OCI-LY1 (cell line): ENCODE results near the gene RASD2.
A peak's percentile ranks its signal among the peaks of the same experiment; 100 is the strongest.
"Not testable (repeated sequence)": the region's sequence is repeated elsewhere in the genome, so short reads cannot be mapped to it uniquely, and the experiment has no call there.

Source experiments
- H2AFZ ChIP-seq: fragments of 200-600 bp; sonication (generic), shearing (Covaris generic); 2 replicates; pipeline ENCODE4 v1.6.0; 2014; ENCODE audit warnings: antibody characterized with exemption, mild to moderate bottlenecking, low read length
- H3F3A ChIP-seq: fragments of 200-600 bp; sonication (generic), shearing (Covaris generic); 2 replicates; pipeline ENCODE4 v1.6.0; 2014; ENCODE audit warnings: mild to moderate bottlenecking, antibody characterized with exemption, low read length, moderate library complexity; ENCODE audit not compliant: insufficient read depth
- H3K27ac ChIP-seq: fragments of 200-600 bp; sonication (generic); 2 replicates; pipeline ENCODE4 v1.5.1; 2014; ENCODE audit warnings: low read length, mixed run types, mild to moderate bottlenecking, low read depth; ENCODE audit not compliant: poor library complexity, severe bottlenecking
- H3K27me3 ChIP-seq: fragments of 200-600 bp; sonication (generic); 2 replicates; pipeline ENCODE4 v1.6.0; 2014; ENCODE audit warnings: antibody characterized with exemption, mild to moderate bottlenecking, low read length, moderate library complexity; ENCODE audit not compliant: insufficient read depth
- H3K36me3 ChIP-seq: fragments of 200-600 bp; sonication (generic); 2 replicates; pipeline ENCODE4 v1.6.1; 2014; ENCODE audit warnings: mild to moderate bottlenecking, antibody characterized with exemption, low read length, moderate library complexity, mixed read lengths; ENCODE audit not compliant: insufficient read depth
- H3K4me1 ChIP-seq: fragments of 200-600 bp; sonication (generic); 2 replicates; pipeline ENCODE4 v1.5.1; 2014; ENCODE audit warnings: mild to moderate bottlenecking, low read length, moderate library complexity; ENCODE audit not compliant: insufficient read depth, severe bottlenecking
- H3K4me2 ChIP-seq: fragments of 200-600 bp; sonication (generic), shearing (Covaris generic); 2 replicates; pipeline ENCODE4 v1.6.1; 2014; ENCODE audit warnings: low read length
- H3K4me3 ChIP-seq: fragments of 200-600 bp; sonication (generic); 2 replicates; pipeline ENCODE4 v1.5.1; 2014; ENCODE audit warnings: low read length, low read depth, mild to moderate bottlenecking, mixed read lengths; ENCODE audit not compliant: poor library complexity, severe bottlenecking
- H3K79me2 ChIP-seq: fragments of 200-600 bp; shearing (Covaris generic); 2 replicates; pipeline ENCODE4 v1.6.1; 2016; ENCODE audit warnings: mixed run types, low read length, mixed read lengths; ENCODE audit not compliant: insufficient read depth
- H3K9ac ChIP-seq: fragments of 200-600 bp; sonication (generic), shearing (Covaris generic); 2 replicates; pipeline ENCODE4 v1.6.1; 2014; ENCODE audit warnings: mild to moderate bottlenecking, low read length, mixed read lengths
- H3K9me2 ChIP-seq: fragments of 200-600 bp; sonication (generic), shearing (Covaris generic); 2 replicates; pipeline ENCODE4 v1.6.1; 2014; ENCODE audit warnings: low read depth, mild to moderate bottlenecking, low read length, mixed read lengths
- H3K9me3 ChIP-seq: fragments of 200-600 bp; shearing (Covaris generic); 2 replicates; pipeline ENCODE4 v1.6.1; 2014; ENCODE audit warnings: low read length, mixed read lengths
- H4K20me1 ChIP-seq: fragments of 200-600 bp; sonication (generic), shearing (Covaris generic); 2 replicates; pipeline ENCODE4 v1.6.0; 2016; ENCODE audit warnings: mild to moderate bottlenecking, low read length; ENCODE audit not compliant: insufficient read depth
- CTCF ChIP-seq: fragments of 200-600 bp; sonication (generic), shearing (Covaris generic); IDR thresholded peaks from 2 replicates; pipeline ENCODE4 v1.5.1; 2017; ENCODE audit warnings: mild to moderate bottlenecking, antibody characterized with exemption, low read length, moderate library complexity, mixed read lengths
- EZH2 ChIP-seq: fragments of 200-600 bp; sonication (generic), shearing (Covaris generic); IDR thresholded peaks from 2 replicates; pipeline ENCODE4 v1.8.0; 2017; ENCODE audit warnings: borderline replicate concordance, mixed run types, mild to moderate bottlenecking, antibody characterized with exemption, low read length, moderate library complexity, mixed read lengths

RASD2 gene, protein sequence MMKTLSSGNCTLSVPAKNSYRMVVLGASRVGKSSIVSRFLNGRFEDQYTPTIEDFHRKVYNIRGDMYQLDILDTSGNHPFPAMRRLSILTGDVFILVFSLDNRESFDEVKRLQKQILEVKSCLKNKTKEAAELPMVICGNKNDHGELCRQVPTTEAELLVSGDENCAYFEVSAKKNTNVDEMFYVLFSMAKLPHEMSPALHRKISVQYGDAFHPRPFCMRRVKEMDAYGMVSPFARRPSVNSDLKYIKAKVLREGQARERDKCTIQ

GRCh38 chr22:35540595-35541253, at the start of gene RASD2:
Gene RASD2 (plus strand): TSS chr22:35540831. CDS start chr22:35546810, 5,979 bp downstream.
- H3K4me1 ChIP-seq = peaks cover 28% of the 10 kb centered on the region
- peak within 1 kb of the TSS; percentile 82; the same call in 1 of the 2 replicates for H2AFZ ChIP-seq
- peak within 1 kb of the TSS; percentile 62 for H3K9ac ChIP-seq
- H3K27ac ChIP-seq = no peak within 1 kb of the TSS
- peaks cover 4% of the 10 kb centered on the region for H3K27me3 ChIP-seq
- no peaks in the 10 kb centered on the region for H3K36me3 ChIP-seq
- no peaks in the 10 kb centered on the region for H3K79me2 ChIP-seq
- TF ChIP-seq EZH2 (no peak), CTCF (no peak)
- peak within 1 kb of the TSS; percentile 66 for H3K4me3 ChIP-seq
- no peaks in the 10 kb centered on the region for H4K20me1 ChIP-seq
- H3K9me3 ChIP-seq = no peaks in the 10 kb centered on the region
- H3K9me2 ChIP-seq = no peaks in the 10 kb centered on the region
- no peaks in the 10 kb centered on the region for H3F3A ChIP-seq
- H3K4me2 ChIP-seq = peak within 1 kb of the TSS; percentile 93

DNA sequence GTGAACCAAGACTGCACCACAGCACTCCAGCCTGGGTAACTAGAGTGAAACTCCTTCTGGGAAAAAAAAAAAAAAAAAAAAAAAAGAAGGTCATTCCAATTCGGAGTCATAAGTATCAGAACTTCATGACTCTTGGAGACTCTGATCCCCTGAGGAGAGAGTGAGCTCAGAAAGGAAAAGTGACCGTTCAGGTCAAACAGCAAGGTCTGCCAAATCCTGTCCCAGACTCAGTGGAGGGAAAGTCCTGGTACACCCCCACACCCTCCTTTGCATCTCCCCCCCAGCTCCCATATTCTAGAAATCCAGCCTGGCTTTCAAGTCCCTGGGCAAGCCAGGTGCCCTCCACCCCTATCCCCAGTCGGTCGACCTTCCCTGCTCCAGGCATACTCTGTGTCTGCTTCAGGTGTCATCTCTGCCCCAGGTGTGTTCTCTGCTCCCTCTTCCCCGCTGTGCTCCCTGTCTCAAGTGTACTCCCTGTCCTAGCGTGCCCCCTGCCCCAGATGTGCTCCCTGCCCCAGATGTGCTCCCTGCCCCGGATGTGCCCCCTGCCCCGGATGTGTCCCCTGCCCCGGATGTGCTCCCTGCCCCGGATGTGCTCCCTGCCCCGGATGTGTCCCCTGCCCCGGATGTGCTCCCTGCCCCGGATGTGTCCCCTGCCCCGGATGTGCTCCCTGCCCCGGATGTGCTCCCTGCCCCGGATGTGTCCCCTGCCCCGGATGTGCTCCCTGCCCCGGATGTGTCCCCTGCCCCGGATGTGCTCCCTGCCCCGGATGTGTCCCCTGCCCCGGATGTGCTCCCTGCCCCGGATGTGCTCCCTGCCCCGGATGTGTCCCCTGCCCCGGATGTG, 49.3 kb upstream of the RASD2 start:
- H3K9ac ChIP-seq, H3F3A ChIP-seq, H4K20me1 ChIP-seq, H3K79me2 ChIP-seq, H3K4me3 ChIP-seq, H3K9me3 ChIP-seq, H3K36me3 ChIP-seq, H3K9me2 ChIP-seq, H2AFZ ChIP-seq, H3K27ac ChIP-seq, H3K4me1 ChIP-seq, H3K4me2 ChIP-seq: not testable (repeated sequence)
- peaks cover 16% of the 10 kb centered on the region; the same call in 1 of the 2 replicates for H3K27me3 ChIP-seq

DNA sequence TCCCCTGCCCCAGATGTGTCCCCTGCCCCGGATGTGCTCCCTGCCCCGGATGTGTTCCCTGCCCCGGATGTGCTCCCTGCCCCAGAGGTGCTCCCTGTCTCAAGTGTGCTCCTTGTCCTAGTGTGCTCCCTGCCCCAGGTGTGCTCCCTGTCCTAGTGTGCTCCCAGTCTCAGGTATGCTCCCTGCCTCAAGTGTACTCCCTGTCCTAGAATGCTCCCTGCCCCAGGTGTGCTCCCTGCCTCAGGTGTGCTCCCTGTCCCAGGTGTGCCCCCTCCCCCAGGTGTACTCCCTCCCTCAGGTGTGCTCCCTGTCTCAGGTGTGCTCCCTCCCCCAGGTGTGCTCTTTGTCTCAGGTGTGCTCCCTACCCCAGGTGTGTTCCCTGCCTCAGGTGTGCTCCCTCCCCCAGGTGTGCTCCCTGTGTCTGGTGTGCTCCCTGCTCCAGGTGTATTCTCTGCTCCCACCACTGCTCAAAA, 48.7 kb upstream of the RASD2 start:
- Histone ChIP-seq H3K79me2 (no peaks in the 10 kb centered on the region), H3K9me3 (no peaks in the 10 kb centered on the region), H3K4me1 (no peaks in the 10 kb centered on the region), H3K27me3 (peaks cover 16% of the 10 kb centered on the region; the same call in 1 of the 2 replicates), H3K4me3 (no peak overlapping the region), H3K9ac (no peak overlapping the region), H4K20me1 (no peaks in the 10 kb centered on the region), H3K4me2 (no peak overlapping the region), H3F3A (no peaks in the 10 kb centered on the region), H3K36me3 (no peaks in the 10 kb centered on the region), H3K9me2 (no peaks in the 10 kb centered on the region), H2AFZ (no peak overlapping the region), H3K27ac (no peak overlapping the region)
- TF ChIP-seq CTCF (no peak), EZH2 (no peak)
